HepG2 (cell line): ENCODE results near the gene RFC1. TPM values are rescaled to one million over a fixed set of nuclear protein-coding genes. Genes with fewer than 3 reads are reported as not detected.
"Not testable (repeated sequence)": the region's sequence is repeated elsewhere in the genome, so short reads cannot be mapped to it uniquely, and the experiment has no call there.

Experiments
- ATAC-seq: fragments of 200-7000 bp; cut with Tn5 transposase; 3 replicates; pipeline ENCODE4 v1.9.1; 2020; ENCODE audit warnings: mild to moderate bottlenecking, moderate library complexity
- BruUV-seq: library from RNA; stranded (reverse); fragments of 400-500 nt; replicated peaks from 2 replicates; lab custom pipeline; 2021; lab: Mats Ljungman, UMichigan
- CTCF ChIA-PET: fragments of 300-600 bp; formaldehyde crosslinking; extraction: SDS; loops from one replicate; lab custom pipeline; 2021; ENCODE audit warnings: low total read pairs, inconsistent platforms, low intra/inter-chr PET ratio; lab: Yijun Ruan, JAX
- POLR2A ChIA-PET: fragments of 350-600 bp; sonication (Branson Sonifier 250); formaldehyde crosslinking; loops from one replicate; lab custom pipeline; 2020; ENCODE audit warnings: antibody characterized with exemption, inconsistent platforms; lab: Yijun Ruan, JAX
- DNase-seq: peaks from one replicate; pipeline ENCODE4 v3.0.0-alpha.2; 2015; ENCODE audit warnings: low spot score
- FAIRE-seq: peaks from 3 replicates; lab custom pipeline; 2011; peaks lifted over from hg19 to GRCh38; lab: Jason Lieb, UNC
- H2AFZ ChIP-seq: one replicate; pipeline ENCODE4 v1.6.1; 2011; ENCODE audit warnings: low read length, inconsistent platforms
- H3K27ac ChIP-seq: fragments of 300-600 bp; 3 replicates; pipeline ENCODE4 v1.8.0; 2011; ENCODE audit warnings: mixed run types, mild to moderate bottlenecking, mixed read lengths, low read length, inconsistent platforms; ENCODE audit not compliant: insufficient read depth; ENCODE audit errors: extremely low read length
- H3K27me3 ChIP-seq, 2 experiments: fragments of 200-600 bp in 1 of 2; 2 replicates in 1 of 2; 3 replicates in 1 of 2; pipeline versions ENCODE4 v1.6.0 to v1.8.0; 2011; ENCODE audit warnings: low read length in 2 of 2, mild to moderate bottlenecking in 2 of 2, moderate library complexity in 2 of 2, inconsistent platforms in 1 of 2; ENCODE audit not compliant: insufficient read depth in 2 of 2, control insufficient read depth in 1 of 2
- H3K36me3 ChIP-seq, 2 experiments: fragments of 200-600 bp in 1 of 2; replicated peaks in 1 of 2; 2 replicates in 1 of 2; 3 replicates in 1 of 2; pipeline versions ENCODE4 v1.5.1 to v1.8.0; 2011; ENCODE audit warnings: low read length in 2 of 2, inconsistent platforms in 1 of 2; ENCODE audit not compliant: insufficient read depth in 2 of 2, control insufficient read depth in 1 of 2
- H3K4me1 ChIP-seq: 2 replicates; pipeline ENCODE4 v1.5.1; 2012; ENCODE audit warnings: low read length, inconsistent platforms; ENCODE audit not compliant: insufficient read depth
- H3K4me2 ChIP-seq: 2 replicates; pipeline ENCODE4 v1.6.0; 2011; ENCODE audit warnings: low read depth, low read length, inconsistent platforms
- H3K4me3 ChIP-seq, 3 experiments: fragments of 200-600 bp in 1 of 3; sonication (generic), shearing (Covaris generic) in 1 of 3; replicated peaks in 1 of 3; 2 replicates each; pipeline ENCODE4 v1.5.1; 2011 to 2016; ENCODE audit warnings: low read length in 3 of 3, inconsistent platforms in 2 of 3, low read depth in 2 of 3, mild to moderate bottlenecking in 2 of 3, control low read depth in 1 of 3, mixed read lengths in 1 of 3; ENCODE audit not compliant: insufficient read depth in 1 of 3
- H3K79me2 ChIP-seq: one replicate; pipeline ENCODE4 v1.6.1; 2011; ENCODE audit warnings: low read length, inconsistent platforms; ENCODE audit not compliant: insufficient read depth
- H3K9ac ChIP-seq: 2 replicates; pipeline ENCODE4 v1.6.0; 2011; ENCODE audit warnings: mild to moderate bottlenecking, low read depth, low read length, inconsistent platforms; ENCODE audit not compliant: insufficient read depth
- H3K9me3 ChIP-seq: 2 replicates; pipeline ENCODE4 v1.5.1; 2012; ENCODE audit warnings: mild to moderate bottlenecking, low read length
- H4K20me1 ChIP-seq: 2 replicates; pipeline ENCODE4 v1.6.0; 2011; ENCODE audit warnings: inconsistent platforms, mild to moderate bottlenecking, low read length, moderate library complexity; ENCODE audit not compliant: insufficient read depth
- ZNF296 ChIP-seq: sonication (generic); formaldehyde crosslinking; conservative IDR thresholded peaks from 2 replicates; pipeline ENCODE4 v1.5.0; 2020; ENCODE audit warnings: mild to moderate bottlenecking, missing genetic modification reagents
- WGBS: methylation state at CpG from one replicate; pipeline ENCODE4 v1.1.6; 2017; ENCODE audit warnings: low lambda C conversion rate; 5-methylcytosine and 5-hydroxymethylcytosine counted together
- in situ Hi-C: cut with HindIII; loops from 2 replicates; pipeline ENCODE4 v1.10.0; 2017; ENCODE audit warnings: low pct_unique_long_range_greater_than_20kb; ENCODE audit not compliant: extremely low pct_ligation_motif_present
- intact Hi-C: fragments of 100-400 bp; cut with micrococcal nuclease; formaldehyde crosslinking; loops from one replicate; pipeline ENCODE4 v1.10.0; 2022; ENCODE audit not compliant: unreplicated experiment
- polyA plus RNA-seq, 8 experiments: library from polyadenylated mRNA; depleted of rRNA in 3 of 8; stranded (reverse) in 7 of 8; unstranded in 1 of 8; fragments of >200 nt; fragmentation: Illumina TruSeq in 4 of 8; extraction: Trizol in 4 of 8; gene quantifications; 2 replicates each; pipeline versions ENCODE4 v1.2.1 to v1.2.3, GENCODE V29; 2011 to 2016; ENCODE audit warnings: low read depth in 4 of 8, missing spikeins in 1 of 8, mixed read lengths in 1 of 8; ENCODE audit not compliant: insufficient read depth in 1 of 8
- total RNA-seq, 5 experiments: library from RNA; depleted of rRNA; stranded (reverse); fragments of >200 nt; fragmentation: Illumina TruSeq; extraction: Trizol; gene quantifications; 2 replicates each; pipeline ENCODE4 v1.2.3, GENCODE V29; 2016; ENCODE audit warnings: low read depth in 1 of 5
- TF ChIP-seq, protein P1 (sequence below): fragments of 450-650 bp; IDR thresholded peaks from 2 replicates; pipeline ENCODE4 v1.6.1; 2016

Gene RFC1
- total and polyA plus RNA-seq, 2 of the 13 experiments (the other 11 are each of a cell fraction or from before 2014, with no cell fraction given), result 15.9 to 78.8 TPM

DNA sequence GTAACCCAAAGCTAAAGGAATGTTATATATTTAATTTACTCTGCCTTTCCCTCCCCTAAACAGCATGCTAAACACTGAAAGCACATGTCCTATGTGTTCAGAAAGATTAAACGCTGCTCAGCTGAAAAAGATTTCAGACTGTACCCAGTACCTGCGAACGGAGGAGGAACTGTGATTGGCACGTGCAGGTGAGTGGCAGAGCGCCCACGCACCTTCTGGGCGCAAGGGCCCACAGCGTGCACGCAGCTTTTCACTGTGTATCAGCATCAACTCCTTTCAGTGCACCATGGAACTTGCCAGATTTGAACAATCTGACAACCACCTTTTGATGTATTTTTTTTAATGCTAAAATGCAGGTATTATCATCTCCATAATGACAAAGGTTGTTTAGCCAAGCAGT, 87.7 kb downstream of the RFC1 start:
- H3K36me3 ChIP-seq, result peaks cover 3 to 23% of the 10 kb centered on the region in 2 experiments; a peak in 4 of 5 replicates
- 97% methylated on average over 9 of the region's 9 CpGs for WGBS
- H3K79me2 ChIP-seq, result no peaks in the 10 kb centered on the region
- in situ Hi-C loops (no loop called here), intact Hi-C loops (no loop called here)
- no peak overlapping the region for H2AFZ ChIP-seq
- peaks cover 18% of the 10 kb centered on the region for H3K4me1 ChIP-seq
- ATAC-seq (no peak), DNase-seq (no peak), FAIRE-seq (no peak)
- no peak overlapping the region for H3K9ac ChIP-seq
- H3K27ac ChIP-seq, result no peak overlapping the region
- H3K4me3 ChIP-seq, result no peak overlapping the region
- no peak for TF ChIP-seq ZNF296 (CRISPR knock-in tag)
- TF ChIP-seq, protein P1, sequence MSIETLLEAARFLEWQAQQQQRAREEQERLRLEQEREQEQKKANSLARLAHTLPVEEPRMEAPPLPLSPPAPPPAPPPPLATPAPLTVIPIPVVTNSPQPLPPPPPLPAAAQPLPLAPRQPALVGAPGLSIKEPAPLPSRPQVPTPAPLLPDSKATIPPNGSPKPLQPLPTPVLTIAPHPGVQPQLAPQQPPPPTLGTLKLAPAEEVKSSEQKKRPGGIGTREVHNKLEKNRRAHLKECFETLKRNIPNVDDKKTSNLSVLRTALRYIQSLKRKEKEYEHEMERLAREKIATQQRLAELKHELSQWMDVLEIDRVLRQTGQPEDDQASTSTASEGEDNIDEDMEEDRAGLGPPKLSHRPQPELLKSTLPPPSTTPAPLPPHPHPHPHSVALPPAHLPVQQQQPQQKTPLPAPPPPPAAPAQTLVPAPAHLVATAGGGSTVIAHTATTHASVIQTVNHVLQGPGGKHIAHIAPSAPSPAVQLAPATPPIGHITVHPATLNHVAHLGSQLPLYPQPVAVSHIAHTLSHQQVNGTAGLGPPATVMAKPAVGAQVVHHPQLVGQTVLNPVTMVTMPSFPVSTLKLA, result peak; percentile 81
- no peaks in the 10 kb centered on the region for H3K9me3 ChIP-seq
- H4K20me1 ChIP-seq, result no peaks in the 10 kb centered on the region
- ChIA-PET CTCF (no interaction called here), POLR2A (no interaction called here)
- H3K27me3 ChIP-seq, result no peaks in the 10 kb centered on the region
- no peak overlapping the region for H3K4me2 ChIP-seq
- BruUV-seq, result no TSS peak

- H3K79me2 ChIP-seq, H3K27ac ChIP-seq, H3K4me2 ChIP-seq, DNase-seq, H3K4me3 ChIP-seq, H3K27me3 ChIP-seq, H4K20me1 ChIP-seq, CTCF ChIA-PET, in situ Hi-C loops, intact Hi-C loops, FAIRE-seq, BruUV-seq, ATAC-seq, H3K9me3 ChIP-seq, H3K9ac ChIP-seq, POLR2A ChIA-PET, H2AFZ ChIP-seq: not testable (repeated sequence)
- Histone ChIP-seq H3K36me3 (peaks cover 3 to 27% of the 10 kb centered on the region in 2 experiments; a peak in 4 of 5 replicates), H3K4me1 (peaks cover 19% of the 10 kb centered on the region)
- 96% methylated on average over 6 of the region's 6 CpGs for WGBS
Observed at GRCh38 chr4:39277661-39278060, 88.5 kb downstream of the RFC1 start.
